ENCODE data around the gene KIAA0319L.
A peak's percentile ranks its signal among the peaks of the same experiment; 100 is the strongest.
"Not testable (repeated sequence)": the region's sequence is repeated elsewhere in the genome, so short reads cannot be mapped to it uniquely, and the experiment has no call there.

Gene KIAA0319L

GRCh38 chr1:35481229-35481628, 76.0 kb downstream of the KIAA0319L start:
- DNase-seq = no peak

GRCh38 chr1:35477870-35478269, 79.3 kb downstream of the KIAA0319L start:
- DNase-seq = no peak

GRCh38 chr1:35475856-35476674, 81.1 kb downstream of the KIAA0319L start:
- DNase-seq = no peak

GRCh38 chr1:35475356-35475755, 81.8 kb downstream of the KIAA0319L start:
- no peak for DNase-seq

- DNase-seq = not testable (repeated sequence)
Observed at GRCh38 chr1:35473216-35473615, 84.0 kb downstream of the KIAA0319L start.

GRCh38 chr1:35470977-35471613, 86.1 kb downstream of the KIAA0319L start:
- DNase-seq = no peak

- no peak for DNase-seq
Observed at GRCh38 chr1:35466120-35466519, 91.1 kb downstream of the KIAA0319L start.

GRCh38 chr1:35463749-35464148, 93.5 kb downstream of the KIAA0319L start:
- DNase-seq = not testable (repeated sequence)

- no peak for DNase-seq
Observed at GRCh38 chr1:35463232-35463631, 94.0 kb downstream of the KIAA0319L start.

- DNase-seq = no peak
Observed at GRCh38 chr1:35461966-35462651, 95.1 kb downstream of the KIAA0319L start.

GRCh38 chr1:35460796-35461195, 96.4 kb downstream of the KIAA0319L start:
- DNase-seq = no peak

GRCh38 chr1:35454616-35455015, 102.6 kb downstream of the KIAA0319L start:
- DNase-seq = no peak

GRCh38 chr1:35454176-35454575, 103.0 kb downstream of the KIAA0319L start:
- no peak for DNase-seq

- DNase-seq = no peak
Observed at GRCh38 chr1:35453031-35453430, 104.2 kb downstream of the KIAA0319L start.

- DNase-seq = no peak
Observed at GRCh38 chr1:35452106-35452774, 105.0 kb downstream of the KIAA0319L start.

- DNase-seq = peak; percentile 12
Observed at GRCh38 chr1:35451125-35451528, 106.1 kb downstream of the KIAA0319L start.

- DNase-seq = no peak
Observed at GRCh38 chr1:35449334-35450008, 107.7 kb downstream of the KIAA0319L start.

GRCh38 chr1:35448344-35448801, 108.8 kb downstream of the KIAA0319L start:
- no peak for DNase-seq

- no peak for DNase-seq
Observed at GRCh38 chr1:35447278-35447677, 109.9 kb downstream of the KIAA0319L start.

GRCh38 chr1:35444519-35444774, 112.8 kb downstream of the KIAA0319L start:
- DNase-seq = no peak

GRCh38 chr1:35443768-35444518, 113.3 kb downstream of the KIAA0319L start:
- DNase-seq = no peak

GRCh38 chr1:35442734-35443133, 114.5 kb downstream of the KIAA0319L start:
- DNase-seq = no peak
